HG02852 (cell line): ENCODE measurements around the gene NRGN.

Experiments used
- ATAC-seq: cut with Tn5 transposase; IDR thresholded peaks from one replicate; pipeline ENCODE4 v1.9.1; 2021; ENCODE audit warnings: mild to moderate bottlenecking, moderate library complexity; ENCODE audit not compliant: unreplicated experiment

The NRGN gene

GRCh38 chr11:124779568-124779967 is 39.8 kb downstream of the NRGN start:
- no peak for ATAC-seq

GRCh38 chr11:124783002-124783401 is 43.3 kb downstream of the NRGN start:
- ATAC-seq, result no peak

GRCh38 chr11:124784051-124784450 is 44.3 kb downstream of the NRGN start:
- ATAC-seq, result no peak

- ATAC-seq, result no peak
Measured at GRCh38 chr11:124788521-124788920, 48.8 kb downstream of the NRGN start.

- ATAC-seq, result peak; percentile 82
Measured at GRCh38 chr11:124791626-124792341, 52.0 kb downstream of the NRGN start.

- ATAC-seq, result no peak
Measured at GRCh38 chr11:124793466-124794278, 53.9 kb downstream of the NRGN start.

- no peak for ATAC-seq
Measured at GRCh38 chr11:124796312-124796711, 56.6 kb downstream of the NRGN start.
